ENCODE results near the gene DMRTB1.

DNA sequence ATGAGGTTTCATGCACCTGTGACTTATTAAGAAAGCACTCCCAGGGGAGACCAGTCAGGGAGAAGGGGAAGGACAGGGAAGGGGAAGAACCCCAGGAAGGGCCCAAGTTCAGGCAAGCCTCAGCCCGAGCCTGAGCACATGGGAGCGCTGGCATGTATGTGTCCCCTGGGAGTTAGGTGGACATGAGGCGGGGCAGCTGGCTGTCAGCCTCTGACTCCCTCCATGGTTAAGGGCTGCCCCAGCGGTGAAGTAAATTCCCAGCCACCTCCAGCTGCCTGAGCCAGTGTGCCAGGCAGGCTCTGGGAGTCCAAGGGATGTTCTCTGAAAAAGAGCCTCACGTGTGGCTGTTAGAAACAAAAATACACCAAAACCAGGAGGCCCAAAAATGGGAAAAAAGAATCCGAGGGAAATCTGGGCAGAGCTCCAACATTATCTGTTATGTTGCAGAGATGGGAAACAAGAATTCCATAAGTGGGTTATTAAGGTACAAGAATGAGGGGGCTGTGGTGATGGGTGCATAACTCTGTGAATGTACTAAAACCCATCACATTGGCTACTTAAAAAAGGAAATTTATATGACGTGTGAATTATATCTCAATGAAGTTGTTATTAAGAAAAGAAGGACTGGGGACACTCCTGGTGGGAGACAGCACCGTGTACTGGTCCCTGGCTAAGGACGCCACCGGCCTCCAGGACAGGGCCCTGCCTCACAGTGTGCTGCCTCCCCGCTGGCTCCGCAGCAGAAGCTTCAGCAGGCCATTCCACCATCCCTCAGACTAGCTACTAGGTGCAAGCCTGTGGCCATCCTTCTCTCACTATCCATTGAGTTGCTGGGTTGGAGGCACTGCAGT is 18.7 kb downstream of the DMRTB1 start:
- TF ChIP-seq, protein P1, sequence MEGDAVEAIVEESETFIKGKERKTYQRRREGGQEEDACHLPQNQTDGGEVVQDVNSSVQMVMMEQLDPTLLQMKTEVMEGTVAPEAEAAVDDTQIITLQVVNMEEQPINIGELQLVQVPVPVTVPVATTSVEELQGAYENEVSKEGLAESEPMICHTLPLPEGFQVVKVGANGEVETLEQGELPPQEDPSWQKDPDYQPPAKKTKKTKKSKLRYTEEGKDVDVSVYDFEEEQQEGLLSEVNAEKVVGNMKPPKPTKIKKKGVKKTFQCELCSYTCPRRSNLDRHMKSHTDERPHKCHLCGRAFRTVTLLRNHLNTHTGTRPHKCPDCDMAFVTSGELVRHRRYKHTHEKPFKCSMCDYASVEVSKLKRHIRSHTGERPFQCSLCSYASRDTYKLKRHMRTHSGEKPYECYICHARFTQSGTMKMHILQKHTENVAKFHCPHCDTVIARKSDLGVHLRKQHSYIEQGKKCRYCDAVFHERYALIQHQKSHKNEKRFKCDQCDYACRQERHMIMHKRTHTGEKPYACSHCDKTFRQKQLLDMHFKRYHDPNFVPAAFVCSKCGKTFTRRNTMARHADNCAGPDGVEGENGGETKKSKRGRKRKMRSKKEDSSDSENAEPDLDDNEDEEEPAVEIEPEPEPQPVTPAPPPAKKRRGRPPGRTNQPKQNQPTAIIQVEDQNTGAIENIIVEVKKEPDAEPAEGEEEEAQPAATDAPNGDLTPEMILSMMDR (IDR thresholded peaks at IDR 0.05): no peak
- no peak for TF ChIP-seq SIN3A (IDR thresholded peaks at IDR 0.05; ENCODE audit: borderline replicate concordance, insufficient read depth, low read depth, low read length)
- no peak for TF ChIP-seq POLR2AphosphoS5 (IDR thresholded peaks at IDR 0.05; ENCODE audit: low read depth, low read length)
